GM10847 (cell line): Measurements from ENCODE around the gene SDK2.

ENCODE experiments used
- POLR2A ChIP-seq: IDR thresholded peaks from 2 replicates; pipeline ENCODE4 v1.6.1; 2011; ENCODE audit not compliant: insufficient read length; ENCODE audit errors: extremely low read depth

The SDK2 gene

DNA sequence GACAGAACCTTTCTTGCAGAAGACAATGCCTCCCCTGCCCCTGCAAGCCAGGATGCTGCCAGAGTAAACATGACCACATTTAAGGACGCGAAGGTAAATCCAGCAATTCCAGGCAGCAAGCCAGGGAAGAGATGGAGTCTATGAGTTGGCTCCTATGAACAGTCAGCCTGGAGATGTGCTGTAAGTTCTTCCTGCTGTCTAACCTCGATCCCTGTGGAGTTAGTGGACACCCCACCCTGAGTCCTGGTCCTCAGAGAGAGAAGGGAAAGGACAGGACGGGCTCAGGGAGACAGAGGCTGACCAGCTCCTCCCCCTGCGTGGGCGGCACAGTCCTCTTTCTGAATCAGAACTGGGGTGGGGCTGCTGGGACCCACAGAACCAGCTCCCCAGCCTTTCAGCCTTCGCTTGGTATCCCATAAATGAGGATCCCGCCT is 357.4 kb downstream of the SDK2 start:
- no peak for TF ChIP-seq POLR2A

- no peak for TF ChIP-seq POLR2A
Measured at GRCh38 chr17:73285916-73286862, 358.1 kb downstream of the SDK2 start.

GRCh38 chr17:73285603-73285908 is 358.7 kb downstream of the SDK2 start:
- no peak for TF ChIP-seq POLR2A

DNA sequence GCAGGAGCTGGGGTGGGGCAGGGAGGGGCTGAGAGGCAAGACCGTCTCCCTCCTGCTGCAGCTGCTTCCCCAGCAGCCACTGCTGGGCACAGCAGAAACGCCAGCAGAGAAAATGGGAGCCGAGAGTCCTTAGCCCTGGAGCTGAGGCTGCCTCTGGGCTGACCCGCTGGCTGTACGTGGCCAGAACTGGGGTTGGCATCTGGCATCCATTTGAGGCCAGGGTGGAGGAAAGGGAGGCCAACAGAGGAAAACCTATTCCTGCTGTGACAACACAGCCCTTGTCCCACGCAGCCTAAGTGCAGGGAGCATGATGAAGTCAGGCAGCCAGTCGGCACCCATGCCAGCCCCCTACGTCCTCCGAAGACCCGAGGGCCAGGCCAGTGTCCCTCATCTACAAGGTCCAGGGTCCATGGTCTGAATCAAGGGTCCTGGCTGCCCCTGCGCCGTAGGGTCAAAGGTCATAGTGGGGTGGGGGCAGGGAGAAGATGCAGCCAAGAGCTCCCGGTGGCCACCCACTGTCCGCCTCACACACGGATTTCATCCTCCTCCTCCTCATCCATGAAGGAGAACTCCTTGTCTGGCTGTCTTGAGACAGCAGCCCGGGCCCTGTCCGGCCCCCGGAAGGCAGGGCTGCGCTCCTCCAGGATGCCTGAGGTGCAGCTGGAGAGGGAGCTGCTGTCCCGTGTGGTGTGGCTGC is 359.2 kb downstream of the SDK2 start:
- TF ChIP-seq POLR2A: no peak
